Posterior cingulate gyrus (tissue), 11 donors: ENCODE measurements around the gene RARA.

ENCODE experiments used
- DNase-seq, 10 donors: peaks; one replicate each; pipeline versions ENCODE4 v3.0.0 to v3.0.0-alpha.2; 2020 to 2021; ENCODE audit warnings: mixed read lengths in 3 of 10
- intact Hi-C: fragments of 100-400 bp; cut with DNase I; formaldehyde crosslinking; loops from one replicate; pipeline ENCODE4 v1.15.1; 2023

The RARA gene

GRCh38 chr17:40341808-40342503 lies 33.0 kb downstream of the RARA start:
- intact Hi-C loops = no loop called here
- DNase-seq = peak in 8 of 10 donors; percentile 63 to 95 (median 78)

- intact Hi-C loops = no loop called here
- DNase-seq = no peak
Observed at GRCh38 chr17:40342504-40343218, 33.7 kb downstream of the RARA start.

GRCh38 chr17:40343219-40344119 lies 34.5 kb downstream of the RARA start:
- no peak for DNase-seq

GRCh38 chr17:40344421-40345160 lies 35.6 kb downstream of the RARA start:
- DNase-seq = no peak
- intact Hi-C loops = no loop called here

More at GRCh38 chr17:40343219-40344119, 34.5 kb downstream of the RARA start:
- intact Hi-C loops = no loop called here

GRCh38 chr17:40345161-40345993 lies 36.4 kb downstream of the RARA start:
- peak in 5 of 10 donors; percentile 55 to 90 (median 57) for DNase-seq
- intact Hi-C loops = no loop called here

GRCh38 chr17:40345994-40346764 lies 37.2 kb downstream of the RARA start:
- intact Hi-C loops = no loop called here
- no peak for DNase-seq

- intact Hi-C loops = no loop called here
- no peak for DNase-seq
Observed at GRCh38 chr17:40346765-40347158, 37.8 kb downstream of the RARA start.

- peak in 3 of 10 donors; percentile 31 to 90 (median 62) for DNase-seq
- intact Hi-C loops = no loop called here
Observed at GRCh38 chr17:40347319-40348135, 38.5 kb downstream of the RARA start.

GRCh38 chr17:40348136-40348504 lies 39.1 kb downstream of the RARA start:
- intact Hi-C loops = no loop called here
- DNase-seq = no peak

- intact Hi-C loops = no loop called here
- peak; percentile 66 to 97 (median 84) for DNase-seq
Observed at GRCh38 chr17:40348562-40349476, 39.8 kb downstream of the RARA start.

GRCh38 chr17:40349477-40349894 lies 40.5 kb downstream of the RARA start:
- intact Hi-C loops = no loop called here
- no peak for DNase-seq

GRCh38 chr17:40349895-40350688 lies 41.1 kb downstream of the RARA start:
- DNase-seq = no peak
- intact Hi-C loops = no loop called here

GRCh38 chr17:40350689-40351358 lies 41.8 kb downstream of the RARA start:
- intact Hi-C loops = no loop called here
- DNase-seq = no peak

GRCh38 chr17:40351359-40352236 lies 42.6 kb downstream of the RARA start:
- intact Hi-C loops = no loop called here

More at GRCh38 chr17:40351359-40352236, 42.6 kb downstream of the RARA start:
- DNase-seq = peak in 1 of 10 donors; percentile 71
